SW 1271 (cell line): ENCODE data around the gene NEU4.

Source experiments
- DNase-seq, 2 experiments: peaks; one replicate each; lab custom pipeline; 2025; lab: John Stamatoyannopoulos, UW

The NEU4 gene

GRCh38 chr2:241865957-241866789, 57.2 kb downstream of the NEU4 start:
- DNase-seq = no peak
